HG03457 (cell line): Measurements from ENCODE around the gene ANAPC2.

Source experiments
- ATAC-seq: cut with Tn5 transposase; IDR thresholded peaks from one replicate; pipeline ENCODE4 v1.9.1; 2021; ENCODE audit warnings: moderate number of reproducible peaks; ENCODE audit not compliant: unreplicated experiment

ANAPC2 gene

DNA sequence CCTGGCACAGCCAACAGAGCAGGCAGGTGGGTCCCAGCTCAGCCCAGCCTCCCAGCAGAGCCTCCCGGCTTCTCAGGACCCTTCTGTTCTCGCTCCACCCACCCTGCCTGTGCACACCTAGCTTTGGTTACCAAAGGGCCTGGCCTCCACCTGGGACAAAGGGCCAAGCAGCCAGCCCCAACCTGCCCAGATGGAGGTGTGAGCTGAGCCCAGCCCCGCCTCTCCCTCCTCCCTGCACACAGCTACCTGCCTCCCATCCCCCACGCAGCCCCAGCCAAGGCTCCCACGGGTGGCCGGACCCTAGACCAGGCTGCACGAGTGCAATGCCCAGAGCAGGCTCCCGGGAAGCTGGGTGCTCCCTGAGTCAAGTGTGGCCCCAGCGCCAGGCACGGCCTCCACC, 6.5 kb upstream of the ANAPC2 start:
- ATAC-seq: no peak

GRCh38 chr9:137194388-137194787, 6.0 kb upstream of the ANAPC2 start:
- ATAC-seq: no peak

- ATAC-seq: no peak
These were observed 5.4 kb upstream of the ANAPC2 start for GRCh38 chr9:137193771-137194170.

DNA sequence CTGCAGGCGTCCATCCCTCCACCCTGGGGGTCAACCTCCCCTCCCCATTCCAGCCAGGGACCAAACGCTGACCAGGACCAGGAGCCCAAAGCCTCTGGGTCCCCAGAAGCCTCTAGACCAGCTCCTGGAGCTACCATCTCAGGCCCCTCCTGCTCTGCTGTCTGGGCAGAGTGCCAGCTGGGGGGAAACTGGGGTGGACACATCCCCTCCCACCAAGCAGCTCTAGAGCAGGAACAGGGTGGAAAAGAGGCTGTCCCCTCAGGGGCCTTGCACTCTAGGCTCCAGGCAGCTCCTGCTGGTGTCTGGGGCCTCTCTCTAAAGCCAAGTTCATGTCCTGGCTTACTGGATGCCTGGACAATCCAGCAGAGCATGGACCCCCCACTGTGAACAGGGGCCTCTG, 4.5 kb upstream of the ANAPC2 start:
- ATAC-seq: no peak

- ATAC-seq: no peak
These were observed 4.1 kb upstream of the ANAPC2 start for GRCh38 chr9:137192448-137192780.

DNA sequence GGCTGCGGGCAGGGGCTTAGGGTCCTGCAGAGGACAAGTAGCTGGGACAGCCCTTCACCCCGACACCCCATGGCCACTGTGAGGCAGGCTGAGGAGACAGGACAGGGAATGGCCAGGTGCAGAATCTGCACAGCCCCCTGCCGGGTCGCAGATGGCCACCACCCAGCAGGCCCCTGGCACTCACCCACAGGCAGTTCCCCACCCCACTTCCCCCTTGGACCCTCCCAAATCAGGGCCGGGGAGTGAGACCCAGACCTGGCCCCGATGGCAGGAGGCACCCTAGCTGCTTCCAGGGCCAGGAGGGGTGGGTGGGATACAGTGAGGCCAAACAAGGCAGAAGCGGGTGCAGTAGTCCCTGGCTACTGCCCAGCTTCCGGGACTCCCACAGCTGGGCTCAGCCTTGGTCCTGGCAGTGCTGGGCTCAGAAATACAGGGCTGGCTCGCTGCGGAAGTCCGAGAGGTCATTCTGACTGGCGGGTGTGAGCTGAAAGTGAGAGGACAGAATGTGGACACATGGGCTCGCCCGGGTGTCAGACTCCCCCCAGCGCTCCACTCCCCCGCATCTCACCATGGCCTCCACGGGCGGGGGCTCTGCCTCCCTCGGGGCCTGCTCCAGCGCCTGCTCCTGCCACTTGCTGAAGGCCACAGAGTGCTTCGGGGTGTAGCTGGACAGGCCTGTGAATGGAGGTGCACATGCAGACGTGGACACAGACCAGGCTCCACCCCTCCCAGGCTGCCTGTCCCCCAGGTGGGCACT, 3.5 kb upstream of the ANAPC2 start:
- no peak for ATAC-seq

DNA sequence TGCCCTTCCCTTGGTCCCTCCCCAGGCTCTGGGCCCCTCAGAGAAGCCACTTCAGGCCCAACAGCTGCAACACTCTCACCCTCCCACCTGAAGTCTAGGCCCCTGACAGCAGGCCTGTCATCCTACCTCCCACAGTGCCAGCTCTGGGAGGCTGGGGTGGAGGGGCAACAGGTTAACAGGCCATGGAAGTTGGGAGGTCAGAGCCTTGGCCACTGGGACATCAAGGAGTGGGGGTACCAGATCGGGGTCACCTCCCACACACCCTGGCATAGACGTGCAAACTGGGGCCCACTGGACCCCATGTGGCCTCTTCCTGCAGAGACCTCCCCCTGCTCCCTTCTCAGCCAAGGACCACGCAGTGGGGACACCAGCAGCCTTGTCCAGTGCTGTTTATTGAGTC, 2.9 kb upstream of the ANAPC2 start:
- ATAC-seq: no peak

GRCh38 chr9:137190315-137190856, 2.0 kb upstream of the ANAPC2 start:
- no peak for ATAC-seq

- ATAC-seq: no peak
These were observed 1.2 kb upstream of the ANAPC2 start for GRCh38 chr9:137189297-137190295.

GRCh38 chr9:137188086-137188489, 272 bp downstream of the ANAPC2 start:
- no peak for ATAC-seq

GRCh38 chr9:137187386-137187785, 974 bp downstream of the ANAPC2 start:
- no peak for ATAC-seq

GRCh38 chr9:137186385-137186784, 2.0 kb downstream of the ANAPC2 start:
- ATAC-seq: no peak

DNA sequence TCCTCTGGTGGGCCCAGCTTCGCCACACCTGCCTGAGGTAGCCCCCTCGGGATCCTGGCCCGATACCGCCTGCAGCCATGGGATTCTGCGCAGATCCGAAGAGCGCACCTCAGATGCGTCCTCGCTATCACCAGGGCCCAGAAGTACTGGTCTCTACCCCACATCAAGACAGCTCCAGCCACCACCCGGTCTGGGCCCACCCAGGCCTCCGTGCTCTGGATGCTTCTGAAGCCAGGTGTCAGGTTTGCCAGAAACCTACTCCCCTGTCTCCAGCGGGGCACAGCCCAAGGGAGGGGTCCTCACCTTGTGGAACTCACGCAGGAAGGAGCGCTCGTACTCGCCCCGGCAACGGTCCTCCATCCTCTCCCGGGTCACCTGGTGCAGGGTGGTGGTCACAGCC, 2.4 kb downstream of the ANAPC2 start:
- no peak for ATAC-seq

DNA sequence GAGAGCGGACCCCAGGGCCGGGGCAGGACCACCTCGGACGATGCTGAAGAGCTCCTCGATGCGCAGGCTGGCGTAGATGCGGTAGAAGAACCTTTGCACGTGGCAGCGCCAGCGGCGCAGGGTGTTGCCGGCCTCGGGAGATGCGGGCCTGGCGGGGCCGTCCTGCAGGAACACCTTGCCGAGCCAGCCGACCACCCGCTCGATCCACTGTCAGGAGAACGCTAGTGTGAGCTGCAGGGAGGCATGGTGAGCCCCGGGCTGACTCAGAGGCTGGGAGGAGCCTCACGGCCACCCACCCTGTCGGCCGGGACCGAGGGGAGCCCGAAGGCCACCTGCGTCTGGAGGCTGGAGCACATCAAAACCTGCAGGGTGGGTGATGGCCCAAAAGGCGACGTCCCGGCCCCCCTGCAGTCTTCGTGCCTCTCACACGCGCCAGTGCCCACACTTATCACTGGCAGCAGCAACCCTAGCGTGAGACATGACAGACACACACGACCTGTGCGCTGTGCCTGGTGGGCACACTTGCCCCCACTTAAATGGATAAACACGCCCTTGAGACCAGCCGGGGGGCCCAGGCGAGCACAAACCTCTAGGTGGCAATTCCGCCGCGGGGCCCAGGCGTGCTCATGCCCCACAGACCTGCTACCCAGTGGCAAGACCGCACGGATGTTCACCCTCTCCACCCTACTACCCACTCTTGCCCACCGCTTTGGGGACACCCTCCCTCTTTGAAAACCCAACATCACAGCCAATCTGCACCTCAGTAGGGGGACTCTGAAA, 3.3 kb downstream of the ANAPC2 start:
- ATAC-seq: no peak

DNA sequence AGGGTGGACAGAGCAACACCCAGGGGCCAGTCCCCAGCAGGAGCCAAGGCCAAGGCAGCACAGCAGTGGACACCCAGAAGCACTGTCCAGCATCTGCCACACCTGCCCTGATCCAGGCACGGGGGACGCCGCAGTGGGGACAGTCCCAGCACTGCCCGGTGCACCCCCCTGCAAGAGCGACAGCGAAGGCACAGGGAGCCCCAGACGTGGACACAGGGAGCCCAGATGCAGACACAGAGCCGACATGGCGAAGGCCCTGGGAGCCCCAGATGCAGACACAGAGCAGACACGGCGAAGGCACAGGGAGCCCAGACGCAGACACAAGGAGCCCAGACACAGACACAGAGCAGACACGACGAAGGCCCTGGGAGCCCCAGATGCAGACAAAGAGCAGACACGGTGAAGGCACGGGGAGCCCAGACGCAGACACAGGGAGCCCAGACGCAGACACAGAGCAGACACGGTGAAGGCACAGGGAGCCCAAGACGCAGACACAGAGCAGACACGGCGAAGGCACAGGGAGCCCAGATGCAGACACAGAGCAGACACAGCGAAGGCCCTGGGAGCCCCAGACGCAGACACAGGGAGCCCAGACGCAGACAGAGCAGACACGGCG, 4.3 kb downstream of the ANAPC2 start:
- ATAC-seq: no peak

DNA sequence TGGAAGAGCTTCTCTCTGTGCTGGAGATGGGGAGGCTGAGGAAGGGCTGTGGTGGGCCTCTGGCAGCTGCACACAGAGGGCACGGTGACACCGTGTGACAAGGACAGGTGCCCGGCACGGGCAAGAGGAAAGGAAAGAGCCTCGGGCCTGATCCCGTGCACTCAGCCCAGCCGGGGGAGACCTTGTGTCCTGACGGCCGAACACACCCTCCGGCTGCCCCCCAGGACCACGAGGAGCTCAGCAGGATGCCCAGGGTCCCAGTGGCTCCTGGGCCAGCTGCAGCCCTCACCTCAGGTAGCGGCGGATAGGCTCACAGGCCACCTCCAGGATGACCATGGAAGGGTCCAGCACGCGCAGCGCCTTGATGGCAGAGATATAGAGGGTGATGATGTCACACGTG, 5.5 kb downstream of the ANAPC2 start:
- no peak for ATAC-seq

DNA sequence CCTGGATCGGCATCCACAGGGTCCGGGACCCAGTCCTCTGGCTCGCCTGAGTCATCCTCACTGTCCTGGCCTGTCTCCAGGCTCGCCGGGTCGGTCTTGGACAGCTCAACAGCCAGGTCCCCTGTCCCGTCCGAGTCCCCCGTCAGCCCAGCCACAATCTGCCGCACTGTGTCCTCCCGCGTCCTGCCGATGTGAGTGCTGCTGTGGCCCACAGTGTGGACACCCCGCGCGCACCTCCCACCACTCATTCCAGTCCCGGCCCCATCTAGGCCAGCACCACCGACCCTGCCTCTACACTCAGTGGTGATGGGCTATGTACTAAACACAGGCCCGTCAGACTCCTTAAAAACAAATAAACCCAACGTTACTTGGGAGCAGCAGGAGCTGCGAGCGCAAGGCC, 6.7 kb downstream of the ANAPC2 start:
- no peak for ATAC-seq

- no peak for ATAC-seq
These were observed 7.9 kb downstream of the ANAPC2 start for GRCh38 chr9:137180491-137180890.

DNA sequence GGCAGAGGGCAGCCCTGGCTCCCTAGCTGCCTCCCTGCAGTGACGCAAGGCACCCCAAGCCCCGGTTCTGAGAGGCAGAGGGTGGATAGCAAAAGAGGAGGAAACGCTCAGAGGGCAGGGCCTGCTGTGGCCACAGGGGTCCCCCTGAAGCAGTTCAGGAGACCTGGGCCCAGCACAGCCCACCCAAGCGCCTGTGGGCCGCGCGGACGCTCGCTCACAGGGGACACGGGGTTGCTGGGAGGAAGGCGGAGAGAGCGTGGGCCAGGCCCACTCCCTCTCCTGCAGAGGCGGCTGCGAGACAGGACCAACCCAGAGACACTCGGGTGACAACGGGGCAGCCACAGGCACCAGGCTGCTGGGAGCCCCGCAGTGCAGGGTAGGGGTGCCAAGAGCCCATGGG, 8.6 kb downstream of the ANAPC2 start:
- ATAC-seq: no peak

DNA sequence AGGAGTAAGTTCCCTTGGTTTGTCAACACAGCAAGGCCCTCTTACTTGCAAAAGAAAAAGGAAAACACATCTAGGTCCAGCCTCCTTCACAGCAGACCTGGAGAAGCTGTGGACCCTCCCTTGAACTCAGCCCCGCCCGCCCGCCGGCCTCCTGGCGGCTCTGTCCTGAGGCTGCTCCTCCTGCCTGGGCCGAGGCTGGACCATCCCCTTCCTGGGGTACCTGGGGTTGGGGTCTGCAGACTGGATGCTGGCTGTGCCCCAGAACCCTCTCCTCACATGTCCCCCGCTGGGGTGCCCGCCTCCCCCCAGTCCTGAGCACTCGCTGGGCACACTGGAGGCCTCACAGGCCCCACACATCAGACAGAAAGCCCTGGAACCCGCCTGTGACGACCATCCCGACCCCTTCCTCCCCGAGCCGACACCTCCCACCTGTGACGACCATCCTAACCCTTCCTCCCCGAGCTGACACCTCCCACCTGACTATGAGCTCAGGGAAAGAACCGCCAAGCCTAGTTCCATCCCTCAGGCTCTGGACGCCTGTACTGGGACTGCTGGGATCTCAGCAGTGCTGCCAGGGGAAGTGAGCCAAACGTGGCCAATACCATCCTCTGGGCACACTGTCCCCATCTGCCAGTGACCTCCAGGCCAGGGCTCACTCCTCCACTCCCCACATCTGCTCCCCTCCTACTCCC, 9.3 kb downstream of the ANAPC2 start:
- ATAC-seq: no peak
